GM18526 (cell line): Measurements from ENCODE around the gene KDM2A.

Experiments used
- POLR2A ChIP-seq: IDR thresholded peaks from 3 replicates; pipeline ENCODE4 v1.6.1; 2011; ENCODE audit not compliant: insufficient read length; ENCODE audit errors: extremely low read depth

The KDM2A gene

GRCh38 chr11:67279589-67280340 is 160.7 kb downstream of the KDM2A start:
- no peak for TF ChIP-seq POLR2A

GRCh38 chr11:67280341-67280787 is 161.3 kb downstream of the KDM2A start:
- no peak for TF ChIP-seq POLR2A

GRCh38 chr11:67280788-67281551 is 161.9 kb downstream of the KDM2A start:
- TF ChIP-seq POLR2A, result no peak

- TF ChIP-seq POLR2A, result no peak
These were observed 162.6 kb downstream of the KDM2A start for GRCh38 chr11:67281552-67282150.

GRCh38 chr11:67282155-67282875 is 163.3 kb downstream of the KDM2A start:
- no peak for TF ChIP-seq POLR2A

GRCh38 chr11:67282876-67283371 is 163.9 kb downstream of the KDM2A start:
- TF ChIP-seq POLR2A, result no peak

- TF ChIP-seq POLR2A, result no peak
These were observed 164.5 kb downstream of the KDM2A start for GRCh38 chr11:67283481-67283963.

- TF ChIP-seq POLR2A, result no peak
These were observed 165.9 kb downstream of the KDM2A start for GRCh38 chr11:67284811-67285540.

GRCh38 chr11:67285541-67286498 is 166.8 kb downstream of the KDM2A start:
- no peak for TF ChIP-seq POLR2A

- no peak for TF ChIP-seq POLR2A
These were observed 167.7 kb downstream of the KDM2A start for GRCh38 chr11:67286621-67287333.

- no peak for TF ChIP-seq POLR2A
These were observed 168.5 kb downstream of the KDM2A start for GRCh38 chr11:67287355-67288197.

GRCh38 chr11:67288198-67288451 is 169.1 kb downstream of the KDM2A start:
- no peak for TF ChIP-seq POLR2A
